GM12872 (cell line): ENCODE results near the gene PNRC2.

Source experiments
- CTCF ChIP-seq: IDR thresholded peaks from 3 replicates; pipeline ENCODE4 v1.5.1; 2011; ENCODE audit warnings: low read depth, mild to moderate bottlenecking, low read length, moderate library complexity; ENCODE audit not compliant: insufficient read depth

PNRC2 gene

GRCh38 chr1:23958810-23959460 lies 693 bp upstream of the PNRC2 start:
- peak; percentile 59 for TF ChIP-seq CTCF

GRCh38 chr1:23960291-23961020 lies 828 bp downstream of the PNRC2 start:
- TF ChIP-seq CTCF: no peak

GRCh38 chr1:23963617-23964234 lies 4.1 kb downstream of the PNRC2 start:
- no peak for TF ChIP-seq CTCF

- TF ChIP-seq CTCF: no peak
These were observed 4.6 kb downstream of the PNRC2 start for GRCh38 chr1:23964235-23964668.

GRCh38 chr1:23964790-23965740 lies 5.4 kb downstream of the PNRC2 start:
- TF ChIP-seq CTCF: no peak

GRCh38 chr1:23966973-23967493 lies 7.4 kb downstream of the PNRC2 start:
- no peak for TF ChIP-seq CTCF
